ENCODE results near the gene TSPAN5.

The TSPAN5 gene

DNA sequence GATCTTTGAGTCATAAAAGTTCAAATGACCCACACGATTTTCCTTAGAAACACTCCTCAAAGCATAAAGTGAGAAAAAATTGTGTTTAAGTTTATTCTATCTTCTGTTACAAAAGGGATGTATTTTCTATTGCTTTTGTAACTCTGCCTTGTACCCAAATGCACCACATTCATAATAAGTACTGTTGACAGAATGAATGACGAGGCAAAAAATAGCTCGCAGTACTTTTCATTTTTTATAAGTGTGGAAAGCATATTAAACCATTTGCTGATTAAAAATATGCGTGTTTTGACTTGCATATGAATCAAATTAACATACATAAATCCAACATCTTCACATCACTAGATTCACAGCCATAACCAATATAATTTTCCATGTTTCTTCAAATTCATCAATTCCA, 11.2 kb upstream of the TSPAN5 start:
- H3K9me3 ChIP-seq (replicated peaks in 1 of 2; ENCODE audit: control insufficient read depth in 2 of 2, insufficient read depth in 1 of 2, low read depth in 1 of 2, low read length in 2 of 2): peaks cover 9 to 10% of the 10 kb centered on the region in 2 donors
- no peaks in the 10 kb centered on the region for H3K4me1 ChIP-seq (ENCODE audit: control insufficient read depth in 2 of 2, insufficient read depth in 1 of 2, low read depth in 1 of 2, low read length in 2 of 2)
- no peak overlapping the region for H2BK120ac ChIP-seq (ENCODE audit: low read depth, low read length)
- no peak overlapping the region for H3K4ac ChIP-seq (ENCODE audit: low read length)
- no peak overlapping the region for H3K23ac ChIP-seq (ENCODE audit: low read depth, low read length, poor library complexity)
- no peak overlapping the region for H4K8ac ChIP-seq (ENCODE audit: low read depth, low read length)
- no peaks in the 10 kb centered on the region for H3K36me3 ChIP-seq (replicated peaks in 1 of 2; ENCODE audit: control insufficient read depth in 2 of 2, insufficient read depth in 2 of 2, low read length in 2 of 2)
- H2BK15ac ChIP-seq (ENCODE audit: low read length): no peak overlapping the region
- no peak overlapping the region for H3K4me3 ChIP-seq (ENCODE audit: low read length in 2 of 2)
- WGBS, 2 donors (ENCODE audit: extremely low coverage in 2 of 2, insufficient read length in 2 of 2, insufficient replicate concordance in 1 of 2): no CpG with 5 or more reads among the region's 4 CpGs
- no peak overlapping the region for H3K14ac ChIP-seq (ENCODE audit: low read length)
- no peak overlapping the region for H3K18ac ChIP-seq (ENCODE audit: low read length)
- DNase-seq (ENCODE audit: low spot score): no peak
- no peak overlapping the region for H2AFZ ChIP-seq (ENCODE audit: low read length)
- no peak overlapping the region for H4K91ac ChIP-seq (ENCODE audit: low read depth, low read length, poor library complexity)
- no peak overlapping the region for H2AK5ac ChIP-seq (ENCODE audit: low read depth, low read length)
- H2BK5ac ChIP-seq (ENCODE audit: low read length): no peak overlapping the region
- H2BK12ac ChIP-seq (ENCODE audit: low read length): no peak overlapping the region
- H3K4me2 ChIP-seq (ENCODE audit: insufficient read depth, low read length, poor library complexity, severe bottlenecking): no peak overlapping the region
- H3K27ac ChIP-seq (replicated peaks; ENCODE audit: low read length): no peak overlapping the region
- peaks cover 0 to 6% (median 0%) of the 10 kb centered on the region in 3 experiments for H3K27me3 ChIP-seq (ENCODE audit: control insufficient read depth in 3 of 3, insufficient read depth in 3 of 3, low read depth in 1 of 3, low read length in 3 of 3)
- no peak overlapping the region for H3K9ac ChIP-seq (ENCODE audit: low read depth, low read length, poor library complexity)
- H3K79me1 ChIP-seq (ENCODE audit: low read depth, low read length): no peaks in the 10 kb centered on the region

DNA sequence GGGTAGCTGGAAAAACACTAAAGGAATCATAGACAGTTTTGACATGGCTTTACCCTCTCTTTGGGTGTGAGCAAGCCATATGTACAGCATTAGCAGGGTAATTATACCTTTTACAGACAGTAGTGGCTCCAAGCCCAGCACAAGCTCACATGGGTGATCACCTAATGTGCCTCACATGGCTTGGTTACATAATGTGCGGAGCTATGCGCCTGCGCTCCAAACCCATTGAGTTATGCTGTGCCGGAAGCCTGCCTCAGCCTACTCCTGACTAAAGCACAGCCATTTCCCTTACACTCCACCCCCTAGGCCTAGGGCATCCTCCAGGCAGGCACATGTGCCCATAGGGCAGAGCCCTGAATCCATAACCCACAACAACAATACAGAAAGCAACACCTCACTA, 6.5 kb upstream of the TSPAN5 start:
- Histone ChIP-seq H2BK120ac (ENCODE audit: low read depth, low read length) (no peak overlapping the region), H3K4ac (ENCODE audit: low read length) (no peak overlapping the region), H3K36me3 (replicated peaks in 1 of 2; ENCODE audit: control insufficient read depth in 2 of 2, insufficient read depth in 2 of 2, low read length in 2 of 2) (no peaks in the 10 kb centered on the region), H3K14ac (ENCODE audit: low read length) (no peak overlapping the region), H3K9ac (ENCODE audit: low read depth, low read length, poor library complexity) (no peak overlapping the region), H3K4me2 (ENCODE audit: insufficient read depth, low read length, poor library complexity, severe bottlenecking) (no peak overlapping the region), H3K27ac (replicated peaks; ENCODE audit: low read length) (no peak overlapping the region), H3K18ac (ENCODE audit: low read length) (no peak overlapping the region), H3K4me1 (ENCODE audit: control insufficient read depth in 2 of 2, insufficient read depth in 1 of 2, low read depth in 1 of 2, low read length in 2 of 2) (peaks cover 0 to 3% of the 10 kb centered on the region in 2 donors), H2BK5ac (ENCODE audit: low read length) (no peak overlapping the region), H2AFZ (ENCODE audit: low read length) (no peak overlapping the region), H4K8ac (ENCODE audit: low read depth, low read length) (no peak overlapping the region), H4K91ac (ENCODE audit: low read depth, low read length, poor library complexity) (no peak overlapping the region), H3K23ac (ENCODE audit: low read depth, low read length, poor library complexity) (no peak overlapping the region), H2BK15ac (ENCODE audit: low read length) (no peak overlapping the region), H3K27me3 (ENCODE audit: control insufficient read depth in 3 of 3, insufficient read depth in 3 of 3, low read depth in 1 of 3, low read length in 3 of 3) (peaks cover 0 to 27% (median 1%) of the 10 kb centered on the region in 3 experiments), H3K79me1 (ENCODE audit: low read depth, low read length) (no peaks in the 10 kb centered on the region), H2AK5ac (ENCODE audit: low read depth, low read length) (no peak overlapping the region), H3K4me3 (ENCODE audit: low read length in 2 of 2) (no peak overlapping the region), H2BK12ac (ENCODE audit: low read length) (no peak overlapping the region), H3K9me3 (replicated peaks in 1 of 2; ENCODE audit: control insufficient read depth in 2 of 2, insufficient read depth in 1 of 2, low read depth in 1 of 2, low read length in 2 of 2) (peaks cover 9 to 10% of the 10 kb centered on the region in 2 donors)
- WGBS, 2 donors (ENCODE audit: extremely low coverage in 2 of 2, insufficient read length in 2 of 2, insufficient replicate concordance in 1 of 2): no CpG with 5 or more reads among the region's 4 CpGs
- DNase-seq (ENCODE audit: low spot score): no peak

DNA sequence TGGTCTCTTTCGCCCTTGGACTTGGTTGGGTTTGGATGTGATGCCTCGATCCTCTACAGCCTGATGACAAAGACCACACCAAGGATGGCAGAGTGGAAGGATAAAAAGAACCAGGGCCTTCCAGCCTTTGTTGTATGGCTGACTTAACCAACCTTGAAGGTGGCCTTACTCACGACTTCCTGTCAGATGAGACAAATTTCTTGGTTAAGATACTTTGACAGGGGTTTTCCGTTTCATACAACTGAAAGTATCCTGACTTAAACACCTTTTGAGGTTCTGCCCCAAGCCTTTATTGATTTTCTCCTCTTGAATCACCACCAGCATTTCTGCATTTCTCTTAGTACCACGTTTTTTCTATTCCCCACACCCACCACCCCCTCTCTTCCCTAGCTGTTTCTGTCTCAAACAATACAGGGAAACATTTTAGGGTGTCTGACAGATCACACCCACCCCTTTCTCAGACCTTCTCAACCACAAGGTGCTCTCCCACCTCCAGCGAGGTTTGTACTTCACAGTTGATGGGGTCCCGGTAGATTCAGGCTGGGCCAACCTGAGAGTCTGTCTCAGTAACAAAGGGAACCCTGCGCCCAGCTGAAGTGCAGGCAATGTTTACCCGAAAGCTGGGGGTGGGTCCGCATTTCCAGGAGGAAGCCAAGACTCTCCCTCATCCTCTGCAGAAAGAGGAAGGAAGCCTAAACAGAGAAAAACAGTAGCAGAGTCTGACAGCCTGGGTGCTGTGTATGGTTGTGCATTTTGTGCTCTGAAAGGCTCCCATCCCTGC, 5.0 kb upstream of the TSPAN5 start:
- Histone ChIP-seq H3K4me1 (ENCODE audit: control insufficient read depth in 2 of 2, insufficient read depth in 1 of 2, low read depth in 1 of 2, low read length in 2 of 2) (peaks cover 0 to 4% of the 10 kb centered on the region in 2 donors), H2BK120ac (ENCODE audit: low read depth, low read length) (no peak overlapping the region), H3K4me2 (ENCODE audit: insufficient read depth, low read length, poor library complexity, severe bottlenecking) (no peak overlapping the region), H3K36me3 (replicated peaks in 1 of 2; ENCODE audit: control insufficient read depth in 2 of 2, insufficient read depth in 2 of 2, low read length in 2 of 2) (no peaks in the 10 kb centered on the region), H3K23ac (ENCODE audit: low read depth, low read length, poor library complexity) (no peak overlapping the region), H4K8ac (ENCODE audit: low read depth, low read length) (no peak overlapping the region), H3K4me3 (ENCODE audit: low read length in 2 of 2) (no peak overlapping the region), H3K9ac (ENCODE audit: low read depth, low read length, poor library complexity) (no peak overlapping the region), H3K79me1 (ENCODE audit: low read depth, low read length) (no peaks in the 10 kb centered on the region), H2AFZ (ENCODE audit: low read length) (no peak overlapping the region), H3K4ac (ENCODE audit: low read length) (no peak overlapping the region), H2BK12ac (ENCODE audit: low read length) (no peak overlapping the region), H3K18ac (ENCODE audit: low read length) (no peak overlapping the region), H3K9me3 (replicated peaks in 1 of 2; ENCODE audit: control insufficient read depth in 2 of 2, insufficient read depth in 1 of 2, low read depth in 1 of 2, low read length in 2 of 2) (peaks cover 9 to 10% of the 10 kb centered on the region in 2 donors), H4K91ac (ENCODE audit: low read depth, low read length, poor library complexity) (no peak overlapping the region), H3K27ac (replicated peaks; ENCODE audit: low read length) (no peak overlapping the region), H2AK5ac (ENCODE audit: low read depth, low read length) (no peak overlapping the region), H3K14ac (ENCODE audit: low read length) (no peak overlapping the region), H3K27me3 (ENCODE audit: control insufficient read depth in 3 of 3, insufficient read depth in 3 of 3, low read depth in 1 of 3, low read length in 3 of 3) (peaks cover 0 to 40% (median 8%) of the 10 kb centered on the region in 3 experiments), H2BK15ac (ENCODE audit: low read length) (no peak overlapping the region), H2BK5ac (ENCODE audit: low read length) (no peak overlapping the region)
- WGBS, 2 donors (ENCODE audit: extremely low coverage in 2 of 2, insufficient read length in 2 of 2, insufficient replicate concordance in 1 of 2): no CpG with 5 or more reads among the region's 10 CpGs
- no peak for DNase-seq (ENCODE audit: low spot score)

DNA sequence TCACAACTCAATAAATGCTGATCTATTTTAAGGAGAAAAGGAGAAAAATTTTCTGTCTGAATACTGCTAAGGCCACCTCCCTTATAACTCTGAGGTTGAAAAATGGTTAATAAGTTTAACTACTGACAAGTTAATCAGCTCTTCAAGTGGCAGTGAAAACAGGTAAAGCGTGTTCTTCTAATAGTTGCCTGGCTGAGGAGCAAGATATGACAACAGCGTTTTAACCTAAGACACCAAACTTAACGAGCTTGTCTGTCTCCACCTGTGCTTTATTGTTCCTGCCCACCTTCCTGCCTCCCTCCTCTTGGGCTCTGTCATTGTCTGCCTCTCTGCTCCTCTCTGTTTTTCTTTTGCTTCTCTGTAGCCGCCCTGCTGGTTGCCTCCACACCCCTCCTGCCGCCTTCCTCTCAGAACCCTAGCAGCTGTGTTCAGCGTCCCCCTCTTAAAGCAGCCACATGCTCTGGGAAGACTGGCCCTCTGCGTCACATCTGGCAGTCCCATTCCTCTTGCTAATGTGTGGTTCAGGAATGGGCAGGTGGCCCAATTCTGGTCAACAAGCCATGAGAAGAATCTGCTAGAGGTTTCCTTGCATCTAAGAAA, 4.3 kb upstream of the TSPAN5 start:
- no peaks in the 10 kb centered on the region for H3K36me3 ChIP-seq (replicated peaks in 1 of 2; ENCODE audit: control insufficient read depth in 2 of 2, insufficient read depth in 2 of 2, low read length in 2 of 2)
- H2AK5ac ChIP-seq (ENCODE audit: low read depth, low read length): no peak overlapping the region
- H3K18ac ChIP-seq (ENCODE audit: low read length): no peak overlapping the region
- no peak overlapping the region for H2AFZ ChIP-seq (ENCODE audit: low read length)
- no peak overlapping the region for H3K4me3 ChIP-seq (ENCODE audit: low read length in 2 of 2)
- H3K79me1 ChIP-seq (ENCODE audit: low read depth, low read length): no peaks in the 10 kb centered on the region
- no peak overlapping the region for H2BK5ac ChIP-seq (ENCODE audit: low read length)
- no peak overlapping the region for H3K23ac ChIP-seq (ENCODE audit: low read depth, low read length, poor library complexity)
- peaks cover 0 to 4% of the 10 kb centered on the region in 2 donors for H3K4me1 ChIP-seq (ENCODE audit: control insufficient read depth in 2 of 2, insufficient read depth in 1 of 2, low read depth in 1 of 2, low read length in 2 of 2)
- H2BK15ac ChIP-seq (ENCODE audit: low read length): no peak overlapping the region
- H2BK12ac ChIP-seq (ENCODE audit: low read length): no peak overlapping the region
- H3K9ac ChIP-seq (ENCODE audit: low read depth, low read length, poor library complexity): no peak overlapping the region
- no peak overlapping the region for H3K4me2 ChIP-seq (ENCODE audit: insufficient read depth, low read length, poor library complexity, severe bottlenecking)
- WGBS, 2 donors (ENCODE audit: extremely low coverage in 2 of 2, insufficient read length in 2 of 2, insufficient replicate concordance in 1 of 2): no CpG with 5 or more reads among the region's 7 CpGs
- DNase-seq (ENCODE audit: low spot score): no peak
- H4K91ac ChIP-seq (ENCODE audit: low read depth, low read length, poor library complexity): no peak overlapping the region
- H3K4ac ChIP-seq (ENCODE audit: low read length): no peak overlapping the region
- H4K8ac ChIP-seq (ENCODE audit: low read depth, low read length): no peak overlapping the region
- H3K14ac ChIP-seq (ENCODE audit: low read length): no peak overlapping the region
- H3K27ac ChIP-seq (replicated peaks; ENCODE audit: low read length): no peak overlapping the region
- H2BK120ac ChIP-seq (ENCODE audit: low read depth, low read length): no peak overlapping the region
- H3K9me3 ChIP-seq (replicated peaks in 1 of 2; ENCODE audit: control insufficient read depth in 2 of 2, insufficient read depth in 1 of 2, low read depth in 1 of 2, low read length in 2 of 2): peaks cover 9 to 10% of the 10 kb centered on the region in 2 donors
- peaks cover 0 to 40% (median 8%) of the 10 kb centered on the region in 3 experiments for H3K27me3 ChIP-seq (ENCODE audit: control insufficient read depth in 3 of 3, insufficient read depth in 3 of 3, low read depth in 1 of 3, low read length in 3 of 3)
